ENCODE measurements around the gene CTNS. TPM values are rescaled to one million over a fixed set of nuclear protein-coding genes. Genes with fewer than 3 reads are reported as not detected.

Gene CTNS
- total RNA-seq, 1 donor = 25.9 TPM

- DNase-seq (ENCODE audit: low read depth) = peak; percentile 67
- TF ChIP-seq CTCF (IDR thresholded peaks at IDR 0.05; ENCODE audit: insufficient read depth, low read depth, low read length) = no peak
- H3K4me3 ChIP-seq (ENCODE audit: low read depth, low read length) = no peak overlapping the region
These were observed 33.3 kb upstream of the CTNS start for GRCh38 chr17:3603119-3603869.

- no peak overlapping the region for H3K4me3 ChIP-seq (ENCODE audit: low read depth, low read length)
- no peak for DNase-seq (ENCODE audit: low read depth)
- no peak for TF ChIP-seq CTCF (IDR thresholded peaks at IDR 0.05; ENCODE audit: insufficient read depth, low read depth, low read length)
These were observed 32.7 kb upstream of the CTNS start for GRCh38 chr17:3603870-3604259.

GRCh38 chr17:3609689-3610088 is 26.9 kb upstream of the CTNS start:
- TF ChIP-seq CTCF (IDR thresholded peaks at IDR 0.05; ENCODE audit: insufficient read depth, low read depth, low read length) = no peak
- DNase-seq (ENCODE audit: low read depth) = no peak
- no peak overlapping the region for H3K4me3 ChIP-seq (ENCODE audit: low read depth, low read length)

- no peak overlapping the region for H3K4me3 ChIP-seq (ENCODE audit: low read depth, low read length)
- no peak for TF ChIP-seq CTCF (IDR thresholded peaks at IDR 0.05; ENCODE audit: insufficient read depth, low read depth, low read length)
- no peak for DNase-seq (ENCODE audit: low read depth)
These were observed 26.0 kb upstream of the CTNS start for GRCh38 chr17:3610523-3610922.

GRCh38 chr17:3613124-3613523 is 23.4 kb upstream of the CTNS start:
- no peak for TF ChIP-seq CTCF (IDR thresholded peaks at IDR 0.05; ENCODE audit: insufficient read depth, low read depth, low read length)
- no peak for DNase-seq (ENCODE audit: low read depth)
- no peak overlapping the region for H3K4me3 ChIP-seq (ENCODE audit: low read depth, low read length)

GRCh38 chr17:3615160-3615870 is 21.2 kb upstream of the CTNS start:
- no peak for TF ChIP-seq CTCF (IDR thresholded peaks at IDR 0.05; ENCODE audit: insufficient read depth, low read depth, low read length)
- no peak for DNase-seq (ENCODE audit: low read depth)
- H3K4me3 ChIP-seq (ENCODE audit: low read depth, low read length) = no peak overlapping the region
